Naive thymus-derived CD8-positive, alpha-beta T cell (primary cell): Measurements from ENCODE around the gene EXD3. TPM values are rescaled to one million over a fixed set of nuclear protein-coding genes. Genes with fewer than 3 reads are reported as not detected.

Experiments used
- ATAC-seq, 2 donors: fragments of 150-1000 bp; cut with Tn5 transposase in 1 of 2; sonication (Bioruptor Pico), chemical (Tn5 transposase) in 1 of 2; 1 replicate in 1 of 2; 2 replicates in 1 of 2; pipeline ENCODE4 v1.10.0; 2021; ENCODE audit warnings: mild to moderate bottlenecking in 2 of 2, moderate library complexity in 2 of 2
- POLR2A ChIA-PET: fragments of 350-600 bp; sonication (Branson Sonifier 250); formaldehyde crosslinking; loops from one replicate; lab custom pipeline; 2021; ENCODE audit warnings: antibody characterized with exemption; lab: Charles Lee
- DNase-seq, 10 donors: peaks; one replicate each; pipeline versions ENCODE4 v3.0.0 to v3.0.0-alpha.2; 2020 to 2022
- H3K27ac Mint-ChIP-seq, 10 donors: one replicate each; pipeline ENCODE4 v1.8.0; 2020 to 2022; ENCODE audit warnings: mild to moderate bottlenecking in 10 of 10, mixed read lengths in 10 of 10, moderate library complexity in 4 of 10, inconsistent platforms in 1 of 10
- H3K27me3 Mint-ChIP-seq, 5 donors: one replicate each; pipeline ENCODE4 v1.8.0; 2021 to 2022; ENCODE audit warnings: mixed read lengths in 5 of 5
- H3K36me3 Mint-ChIP-seq, 3 donors: one replicate each; pipeline ENCODE4 v1.8.0; 2020 to 2022; ENCODE audit warnings: mixed read lengths in 3 of 3, mild to moderate bottlenecking in 2 of 3, inconsistent platforms in 1 of 3
- H3K4me1 Mint-ChIP-seq, 4 donors: one replicate each; pipeline ENCODE4 v1.8.0; 2021 to 2022; ENCODE audit warnings: mixed read lengths in 4 of 4
- H3K4me3 Mint-ChIP-seq, 10 donors: one replicate each; pipeline ENCODE4 v1.8.0; 2020 to 2022; ENCODE audit warnings: mild to moderate bottlenecking in 10 of 10, mixed read lengths in 10 of 10, moderate library complexity in 6 of 10, inconsistent platforms in 1 of 10
- H3K9me3 Mint-ChIP-seq, 9 donors: one replicate each; pipeline ENCODE4 v1.8.0; 2020 to 2022; ENCODE audit warnings: mixed read lengths in 9 of 9, mild to moderate bottlenecking in 3 of 9, inconsistent platforms in 1 of 9, moderate library complexity in 1 of 9
- polyA plus RNA-seq, 3 donors: library from polyadenylated mRNA; unstranded; fragments of 300-500 nt; fragmentation: Illumina TruSeq; gene quantifications; one replicate each; pipeline ENCODE4 v1.2.3, GENCODE V29; 2021
- total RNA-seq, 8 experiments: library from RNA in 2 of 8; stranded (reverse) in 2 of 8; gene quantifications; one replicate each; pipeline ENCODE4 v1.2.3 and lab custom pipeline; 2021 to 2026

EXD3 gene
- total and polyA plus RNA-seq, 5 experiments from 2014 or later = 2.6 to 28.3 (median 4.3) TPM

GRCh38 chr9:137434498-137435380, 11.8 kb upstream of the EXD3 start:
- POLR2A ChIA-PET = no interaction called here
- no peak overlapping the region for H3K27ac Mint-ChIP-seq
- no peak overlapping the region for H3K4me3 Mint-ChIP-seq
- H3K4me1 Mint-ChIP-seq = no peaks in the 10 kb centered on the region
- DNase-seq (peak in 1 of 10 donors; percentile 62), ATAC-seq (no peak)
- H3K27me3 Mint-ChIP-seq = peaks cover 0 to 6% (median 0%) of the 10 kb centered on the region in 5 donors
- no peaks in the 10 kb centered on the region for H3K9me3 Mint-ChIP-seq
- no peaks in the 10 kb centered on the region for H3K36me3 Mint-ChIP-seq

- no peak for ATAC-seq
- no peaks in the 10 kb centered on the region for H3K36me3 Mint-ChIP-seq
- POLR2A ChIA-PET = no interaction called here
- no peaks in the 10 kb centered on the region for H3K27me3 Mint-ChIP-seq
- no peak overlapping the region for H3K4me3 Mint-ChIP-seq
- no peaks in the 10 kb centered on the region for H3K9me3 Mint-ChIP-seq
- peak in 1 of 10 donors; percentile 60 for DNase-seq
- H3K27ac Mint-ChIP-seq = no peak overlapping the region
- H3K4me1 Mint-ChIP-seq = no peaks in the 10 kb centered on the region
These were observed 11.0 kb upstream of the EXD3 start for GRCh38 chr9:137433916-137434431.

GRCh38 chr9:137433349-137433915, 10.5 kb upstream of the EXD3 start:
- H3K36me3 Mint-ChIP-seq = no peaks in the 10 kb centered on the region
- H3K9me3 Mint-ChIP-seq = no peaks in the 10 kb centered on the region
- no peaks in the 10 kb centered on the region for H3K4me1 Mint-ChIP-seq
- ATAC-seq = no peak
- no peaks in the 10 kb centered on the region for H3K27me3 Mint-ChIP-seq
- POLR2A ChIA-PET = no interaction called here
- no peak overlapping the region for H3K4me3 Mint-ChIP-seq
- DNase-seq = no peak
- H3K27ac Mint-ChIP-seq = no peak overlapping the region

GRCh38 chr9:137432687-137433348, 9.9 kb upstream of the EXD3 start:
- no peaks in the 10 kb centered on the region for H3K4me1 Mint-ChIP-seq
- no peak overlapping the region for H3K4me3 Mint-ChIP-seq
- ATAC-seq = no peak
- POLR2A ChIA-PET = interaction anchor here (0.7 kb wide), 1 partner anchor 1206 kb away, joined by 5 read pairs; no protein-coding TSS in a partner anchor
- no peaks in the 10 kb centered on the region for H3K9me3 Mint-ChIP-seq
- no peak overlapping the region for H3K27ac Mint-ChIP-seq
- peak in 1 of 10 donors; percentile 59 for DNase-seq
- H3K36me3 Mint-ChIP-seq = no peaks in the 10 kb centered on the region
- no peaks in the 10 kb centered on the region for H3K27me3 Mint-ChIP-seq

- no peaks in the 10 kb centered on the region for H3K36me3 Mint-ChIP-seq
- ATAC-seq = no peak
- no peak overlapping the region for H3K4me3 Mint-ChIP-seq
- H3K27me3 Mint-ChIP-seq = no peaks in the 10 kb centered on the region
- POLR2A ChIA-PET = interaction anchor here (0.6 to 0.7 kb wide), 2 partner anchors 17 to 142 kb away, joined by 3 to 5 read pairs; no protein-coding TSS in a partner anchor
- no peak overlapping the region for H3K27ac Mint-ChIP-seq
- no peaks in the 10 kb centered on the region for H3K9me3 Mint-ChIP-seq
- H3K4me1 Mint-ChIP-seq = no peaks in the 10 kb centered on the region
- peak in 1 of 10 donors; percentile 47 for DNase-seq
These were observed 8.5 kb upstream of the EXD3 start for GRCh38 chr9:137431416-137431931.

- POLR2A ChIA-PET = interaction anchor here (0.6 to 0.7 kb wide), 3 partner anchors 18 to 142 kb away, joined by 3 to 5 read pairs (median 3); no protein-coding TSS in a partner anchor
- Mint-ChIP-seq H3K27me3 (no peaks in the 10 kb centered on the region), H3K4me3 (no peak overlapping the region), H3K4me1 (no peaks in the 10 kb centered on the region), H3K9me3 (no peaks in the 10 kb centered on the region), H3K27ac (no peak overlapping the region), H3K36me3 (no peaks in the 10 kb centered on the region)
- DNase-seq (peak in 1 of 10 donors; percentile 57), ATAC-seq (no peak)
These were observed 7.9 kb upstream of the EXD3 start for GRCh38 chr9:137430723-137431415.

- H3K27me3 Mint-ChIP-seq = no peaks in the 10 kb centered on the region
- no peaks in the 10 kb centered on the region for H3K9me3 Mint-ChIP-seq
- POLR2A ChIA-PET = interaction anchor here (0.6 kb wide), 1 partner anchor 41 kb away, joined by 3 read pairs; no protein-coding TSS in a partner anchor
- no peaks in the 10 kb centered on the region for H3K4me1 Mint-ChIP-seq
- H3K4me3 Mint-ChIP-seq = no peak overlapping the region
- ATAC-seq (no peak), DNase-seq (peak in 1 of 10 donors; percentile 50)
- no peak overlapping the region for H3K27ac Mint-ChIP-seq
- no peaks in the 10 kb centered on the region for H3K36me3 Mint-ChIP-seq
These were observed 7.2 kb upstream of the EXD3 start for GRCh38 chr9:137429974-137430722.

GRCh38 chr9:137429546-137429890, 6.6 kb upstream of the EXD3 start:
- Mint-ChIP-seq H3K9me3 (no peaks in the 10 kb centered on the region), H3K4me1 (peaks cover 0 to 5% (median 3%) of the 10 kb centered on the region in 4 donors), H3K27me3 (no peaks in the 10 kb centered on the region), H3K36me3 (no peaks in the 10 kb centered on the region), H3K4me3 (no peak overlapping the region), H3K27ac (no peak overlapping the region)
- DNase-seq (peak in 1 of 10 donors; percentile 56), ATAC-seq (no peak)
- POLR2A ChIA-PET = no interaction called here

- H3K27ac Mint-ChIP-seq = no peak overlapping the region
These were observed 6.0 kb upstream of the EXD3 start for GRCh38 chr9:137428841-137429545.

GRCh38 chr9:137428311-137428630, 5.3 kb upstream of the EXD3 start:
- POLR2A ChIA-PET = interaction anchor here (1.2 kb wide), 1 partner anchor 126 kb away, joined by 3 read pairs; the partner anchor contains the start of gene NRARP
- ATAC-seq = no peak
- Mint-ChIP-seq H3K4me3 (no peak overlapping the region), H3K4me1 (peaks cover 0 to 7% (median 6%) of the 10 kb centered on the region in 4 donors), H3K36me3 (no peaks in the 10 kb centered on the region), H3K9me3 (no peaks in the 10 kb centered on the region), H3K27ac (no peak overlapping the region), H3K27me3 (no peaks in the 10 kb centered on the region)
- no peak for DNase-seq

More at GRCh38 chr9:137428841-137429545, 6.0 kb upstream of the EXD3 start:
- Mint-ChIP-seq H3K4me1 (peaks cover 0 to 7% (median 6%) of the 10 kb centered on the region in 4 donors), H3K4me3 (no peak overlapping the region), H3K9me3 (no peaks in the 10 kb centered on the region), H3K27me3 (no peaks in the 10 kb centered on the region), H3K36me3 (no peaks in the 10 kb centered on the region)
- DNase-seq (peak in 1 of 10 donors; percentile 41), ATAC-seq (no peak)
- POLR2A ChIA-PET = no interaction called here
